MM.1S (cell line): ENCODE measurements around the gene USPL1.
"Not testable (repeated sequence)": the region's sequence is repeated elsewhere in the genome, so short reads cannot be mapped to it uniquely, and the experiment has no call there.

Source experiments
- DNase-seq: peaks from one replicate; pipeline ENCODE4 v3.0.0-alpha.2; 2015
- H2AFZ ChIP-seq: fragments of 300-600 bp; sonication (generic); 2 replicates; pipeline ENCODE4 v1.6.0; 2016; ENCODE audit warnings: antibody characterized with exemption, low read length
- H3F3A ChIP-seq: fragments of 300-600 bp; sonication (generic); 2 replicates; pipeline ENCODE4 v1.6.1; 2016; ENCODE audit warnings: mild to moderate bottlenecking, antibody characterized with exemption, low read length, moderate library complexity, mixed read lengths; ENCODE audit not compliant: insufficient read depth
- H3K27ac ChIP-seq: fragments of 300-600 bp; sonication (generic); 2 replicates; pipeline ENCODE4 v1.5.1; 2016; ENCODE audit warnings: mild to moderate bottlenecking, low read length
- H3K27me3 ChIP-seq: fragments of 300-600 bp; sonication (generic); replicated peaks from 2 replicates; pipeline ENCODE4 v1.6.0; 2016; ENCODE audit warnings: low read length; ENCODE audit not compliant: insufficient read depth
- H3K36me3 ChIP-seq: fragments of 300-600 bp; sonication (generic); replicated peaks from 2 replicates; pipeline ENCODE4 v1.6.1; 2016; ENCODE audit warnings: mild to moderate bottlenecking, low read length, mixed read lengths; ENCODE audit not compliant: insufficient read depth
- H3K4me1 ChIP-seq: fragments of 300-600 bp; sonication (generic); 2 replicates; pipeline ENCODE4 v1.6.1; 2016; ENCODE audit warnings: low read length, mixed read lengths
- H3K4me2 ChIP-seq: fragments of 300-600 bp; sonication (generic); 2 replicates; pipeline ENCODE4 v1.6.0; 2016; ENCODE audit warnings: low read depth, low read length
- H3K4me3 ChIP-seq: fragments of 300-600 bp; sonication (generic); 2 replicates; pipeline ENCODE4 v1.5.1; 2016; ENCODE audit warnings: low read length, mixed read lengths
- H3K79me2 ChIP-seq: fragments of 300-600 bp; sonication (generic); 2 replicates; pipeline ENCODE4 v1.6.1; 2016; ENCODE audit warnings: mixed run types, low read length, mixed read lengths
- H3K9ac ChIP-seq: fragments of 300-600 bp; sonication (generic); 2 replicates; pipeline ENCODE4 v1.6.1; 2016; ENCODE audit warnings: low read length, mixed read lengths
- H3K9me2 ChIP-seq: fragments of 300-600 bp; sonication (generic); replicated peaks from 2 replicates; pipeline ENCODE4 v1.6.1; 2016; ENCODE audit warnings: mild to moderate bottlenecking, low read length, mixed read lengths; ENCODE audit not compliant: insufficient read depth
- H3K9me3 ChIP-seq: fragments of 300-600 bp; sonication (generic); replicated peaks from 2 replicates; pipeline ENCODE4 v1.6.1; 2016; ENCODE audit warnings: mild to moderate bottlenecking, low read length, mixed read lengths; ENCODE audit not compliant: insufficient read depth
- H4K20me1 ChIP-seq: fragments of 300-600 bp; sonication (generic); 2 replicates; pipeline ENCODE4 v1.6.1; 2016; ENCODE audit warnings: mild to moderate bottlenecking, low read length, moderate library complexity, mixed read lengths; ENCODE audit not compliant: insufficient read depth
- EZH2 ChIP-seq: fragments of 300-600 bp; sonication (generic); optimal IDR thresholded peaks from 2 replicates; pipeline ENCODE3; 2017; ENCODE audit warnings: low read depth, mild to moderate bottlenecking, antibody characterized with exemption, low read length, mixed read lengths
- EZH2phosphoT487 ChIP-seq: fragments of 300-600 bp; sonication (generic); IDR thresholded peaks from 2 replicates; pipeline ENCODE4 v1.6.1; 2018; ENCODE audit warnings: antibody characterized with exemption, low read length
- TF ChIP-seq, protein P1 (sequence below): fragments of 300-600 bp; sonication (generic); IDR thresholded peaks from 2 replicates; pipeline ENCODE4 v1.5.1; 2016; ENCODE audit warnings: antibody characterized with exemption, low read length, mixed read lengths

Gene USPL1

DNA sequence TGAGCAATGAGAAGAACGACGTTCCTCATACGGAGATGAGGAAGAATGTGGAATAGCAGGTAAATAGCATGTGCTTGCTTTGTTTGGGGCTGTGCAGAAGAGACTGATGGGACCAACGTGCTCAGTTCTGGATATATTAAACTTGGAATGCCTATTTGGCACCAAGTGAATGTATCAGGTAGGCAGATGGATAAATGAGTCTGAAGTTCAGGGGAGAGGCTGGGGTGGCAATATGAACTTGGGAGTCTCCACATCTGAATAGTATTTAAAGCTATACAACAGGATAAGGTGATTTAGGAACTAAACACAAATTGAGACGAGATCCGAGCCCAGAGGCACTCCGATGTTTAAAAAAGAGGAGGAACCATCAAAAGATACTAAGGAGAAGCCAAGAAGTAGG, 12.7 kb upstream of the USPL1 start:
- no peak for TF ChIP-seq EZH2
- no peak for TF ChIP-seq EZH2phosphoT487
- TF ChIP-seq, protein P1, sequence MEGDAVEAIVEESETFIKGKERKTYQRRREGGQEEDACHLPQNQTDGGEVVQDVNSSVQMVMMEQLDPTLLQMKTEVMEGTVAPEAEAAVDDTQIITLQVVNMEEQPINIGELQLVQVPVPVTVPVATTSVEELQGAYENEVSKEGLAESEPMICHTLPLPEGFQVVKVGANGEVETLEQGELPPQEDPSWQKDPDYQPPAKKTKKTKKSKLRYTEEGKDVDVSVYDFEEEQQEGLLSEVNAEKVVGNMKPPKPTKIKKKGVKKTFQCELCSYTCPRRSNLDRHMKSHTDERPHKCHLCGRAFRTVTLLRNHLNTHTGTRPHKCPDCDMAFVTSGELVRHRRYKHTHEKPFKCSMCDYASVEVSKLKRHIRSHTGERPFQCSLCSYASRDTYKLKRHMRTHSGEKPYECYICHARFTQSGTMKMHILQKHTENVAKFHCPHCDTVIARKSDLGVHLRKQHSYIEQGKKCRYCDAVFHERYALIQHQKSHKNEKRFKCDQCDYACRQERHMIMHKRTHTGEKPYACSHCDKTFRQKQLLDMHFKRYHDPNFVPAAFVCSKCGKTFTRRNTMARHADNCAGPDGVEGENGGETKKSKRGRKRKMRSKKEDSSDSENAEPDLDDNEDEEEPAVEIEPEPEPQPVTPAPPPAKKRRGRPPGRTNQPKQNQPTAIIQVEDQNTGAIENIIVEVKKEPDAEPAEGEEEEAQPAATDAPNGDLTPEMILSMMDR = no peak
- Histone ChIP-seq H3K9me2 (no peaks in the 10 kb centered on the region), H2AFZ (no peak overlapping the region), H3K4me2 (no peak overlapping the region), H3K9me3 (no peaks in the 10 kb centered on the region), H3K9ac (no peak overlapping the region), H3K4me1 (peaks cover 13% of the 10 kb centered on the region; the same call in 1 of the 2 replicates), H3F3A (no peaks in the 10 kb centered on the region; the same call in 1 of the 2 replicates), H3K27ac (no peak overlapping the region), H3K27me3 (no peaks in the 10 kb centered on the region), H3K36me3 (no peaks in the 10 kb centered on the region), H3K4me3 (no peak overlapping the region), H3K79me2 (no peaks in the 10 kb centered on the region), H4K20me1 (no peaks in the 10 kb centered on the region)
- DNase-seq = no peak

- not testable (repeated sequence) for H3K4me3 ChIP-seq, H3K9me2 ChIP-seq, H2AFZ ChIP-seq, H3F3A ChIP-seq, H3K36me3 ChIP-seq, H3K27me3 ChIP-seq, DNase-seq, H3K79me2 ChIP-seq, H3K9me3 ChIP-seq, H3K4me2 ChIP-seq, H3K27ac ChIP-seq, H3K9ac ChIP-seq, H4K20me1 ChIP-seq
- peaks cover 13% of the 10 kb centered on the region; the same call in 1 of the 2 replicates for H3K4me1 ChIP-seq
These were observed 10.5 kb upstream of the USPL1 start for GRCh38 chr13:30607186-30607585.

- no peak overlapping the region for H2AFZ ChIP-seq
- peak; percentile 90 for DNase-seq
- no peaks in the 10 kb centered on the region; the same call in 1 of the 2 replicates for H3F3A ChIP-seq
- no peak overlapping the region; the same call in 1 of the 2 replicates for H3K9ac ChIP-seq
- H3K9me2 ChIP-seq = no peaks in the 10 kb centered on the region
- H4K20me1 ChIP-seq = no peaks in the 10 kb centered on the region
- H3K4me1 ChIP-seq = peaks cover 13% of the 10 kb centered on the region; the same call in 1 of the 2 replicates
- no peaks in the 10 kb centered on the region for H3K79me2 ChIP-seq
- TF ChIP-seq EZH2phosphoT487 (no peak), EZH2 (no peak)
- TF ChIP-seq, protein P1 = no peak
- H3K9me3 ChIP-seq = no peaks in the 10 kb centered on the region
- no peaks in the 10 kb centered on the region for H3K36me3 ChIP-seq
- H3K4me3 ChIP-seq = no peak overlapping the region
- H3K4me2 ChIP-seq = peak overlapping the region; percentile 32; the same call in 1 of the 2 replicates
- no peaks in the 10 kb centered on the region for H3K27me3 ChIP-seq
- H3K27ac ChIP-seq = peak overlapping the region; percentile 16; the same call in 1 of the 2 replicates
These were observed 9.8 kb upstream of the USPL1 start for GRCh38 chr13:30607908-30608307.

GRCh38 chr13:30608364-30608763, 9.4 kb upstream of the USPL1 start:
- no peaks in the 10 kb centered on the region for H3K9me2 ChIP-seq
- H3K4me2 ChIP-seq = peak overlapping the region; percentile 32; the same call in 1 of the 2 replicates
- TF ChIP-seq EZH2 (no peak), EZH2phosphoT487 (no peak)
- TF ChIP-seq, protein P1 = no peak
- no peaks in the 10 kb centered on the region for H3K36me3 ChIP-seq
- H3K9me3 ChIP-seq = no peaks in the 10 kb centered on the region
- no peaks in the 10 kb centered on the region for H3K79me2 ChIP-seq
- H3K4me3 ChIP-seq = no peak overlapping the region
- H3K27ac ChIP-seq = peak overlapping the region; percentile 16; the same call in 1 of the 2 replicates
- peaks cover 13% of the 10 kb centered on the region; the same call in 1 of the 2 replicates for H3K4me1 ChIP-seq
- no peak overlapping the region for H2AFZ ChIP-seq
- H3K9ac ChIP-seq = no peak overlapping the region; the same call in 1 of the 2 replicates
- no peak for DNase-seq
- H3F3A ChIP-seq = no peaks in the 10 kb centered on the region; the same call in 1 of the 2 replicates
- no peaks in the 10 kb centered on the region for H3K27me3 ChIP-seq
- no peaks in the 10 kb centered on the region for H4K20me1 ChIP-seq
